ENCODE measurements around the gene CLPTM1L. TPM values are rescaled to one million over a fixed set of nuclear protein-coding genes. Genes with fewer than 3 reads are reported as not detected.
A peak's percentile ranks its signal among the peaks of the same experiment; 100 is the strongest.

CLPTM1L gene
- total and polyA plus RNA-seq, 9 of the 15 experiments (the other 6 are each of a cell fraction or from before 2014, with no cell fraction given) = 3.5 to 217 (median 177) TPM

GRCh38 chr5:1344975-1345838 is at the start of gene CLPTM1L (continued):
- TF ChIP-seq HMGXB4 (CRISPR knock-in tag; IDR thresholded peaks at IDR 0.05) (peak; percentile 57), ZNF12 (CRISPR knock-in tag; IDR thresholded peaks at IDR 0.05) (peak; percentile 46; the same call in 1 of the 2 replicates), CBX8 (IDR thresholded peaks at IDR 0.05; ENCODE audit: borderline replicate concordance, extremely low read depth, low read depth, low read length, poor library complexity, severe bottlenecking) (no peak), ZNF561 (CRISPR knock-in tag; conservative IDR thresholded peaks at IDR 0.05) (no peak), PBX2 (CRISPR knock-in tag; IDR thresholded peaks at IDR 0.05; ENCODE audit: low read depth) (no peak), PBX2 (tag; conservative IDR thresholded peaks at IDR 0.05; ENCODE audit: low read depth) (no peak), PPARD (CRISPR knock-in tag; IDR thresholded peaks at IDR 0.05) (no peak), ZNF764 (CRISPR knock-in tag; IDR thresholded peaks at IDR 0.05; ENCODE audit: low read depth) (no peak), REST (IDR thresholded peaks at IDR 0.05; ENCODE audit: borderline replicate concordance) (no peak), REST (CRISPR knock-in tag; IDR thresholded peaks at IDR 0.05; ENCODE audit: low read depth) (no peak), BCL6 (CRISPR knock-in tag; IDR thresholded peaks at IDR 0.05) (no peak)

All from K562 (cell line).